Activated CD8-positive, alpha-beta memory T cell treated with anti-CD3 and anti-CD28 coated beads, Interleukin-2, amount 50 U/mL, for 1 hour (primary cell): ENCODE measurements around the gene TP53RK.

Experiments used
- DNase-seq: peaks from one replicate; pipeline ENCODE4 v3.0.0-alpha.2; 2020; ENCODE audit errors: extremely low read depth

Gene TP53RK

GRCh38 chr20:46661659-46662058 is 27.6 kb downstream of the TP53RK start:
- DNase-seq = no peak

GRCh38 chr20:46660487-46660886 is 28.8 kb downstream of the TP53RK start:
- DNase-seq = no peak

- DNase-seq = no peak
Measured at GRCh38 chr20:46657618-46658017, 31.6 kb downstream of the TP53RK start.

GRCh38 chr20:46657137-46657536 is 32.1 kb downstream of the TP53RK start:
- DNase-seq = no peak

- DNase-seq = no peak
Measured at GRCh38 chr20:46652699-46653098, 36.5 kb downstream of the TP53RK start.

GRCh38 chr20:46651091-46651962 is 37.9 kb downstream of the TP53RK start, which contains the start of gene SLC13A3:
Gene SLC13A3 (minus strand): TSS chr20:46651459. CDS start chr20:46651421, 38 bp downstream.
- DNase-seq = no peak

GRCh38 chr20:46650575-46651090 is 38.6 kb downstream of the TP53RK start:
- DNase-seq = no peak

GRCh38 chr20:46649965-46650542 is 39.2 kb downstream of the TP53RK start:
- no peak for DNase-seq

- DNase-seq = no peak
Measured at GRCh38 chr20:46649650-46649949, 39.6 kb downstream of the TP53RK start.

GRCh38 chr20:46648903-46649649 is 40.2 kb downstream of the TP53RK start:
- no peak for DNase-seq

- DNase-seq = no peak
Measured at GRCh38 chr20:46647469-46647868, 41.8 kb downstream of the TP53RK start.

- DNase-seq = no peak
Measured at GRCh38 chr20:46646659-46647380, 42.4 kb downstream of the TP53RK start.

- DNase-seq = no peak
Measured at GRCh38 chr20:46646122-46646521, 43.1 kb downstream of the TP53RK start.

- DNase-seq = no peak
Measured at GRCh38 chr20:46644733-46645132, 44.5 kb downstream of the TP53RK start.

- no peak for DNase-seq
Measured at GRCh38 chr20:46644160-46644559, 45.1 kb downstream of the TP53RK start.

- no peak for DNase-seq
Measured at GRCh38 chr20:46642969-46643343, 46.3 kb downstream of the TP53RK start.

- no peak for DNase-seq
Measured at GRCh38 chr20:46642265-46642968, 46.8 kb downstream of the TP53RK start.

- DNase-seq = no peak
Measured at GRCh38 chr20:46641424-46641823, 47.8 kb downstream of the TP53RK start.

- no peak for DNase-seq
Measured at GRCh38 chr20:46640536-46641311, 48.5 kb downstream of the TP53RK start.

- DNase-seq = no peak
Measured at GRCh38 chr20:46640044-46640443, 49.2 kb downstream of the TP53RK start.
